GM12878 (cell line): ENCODE measurements around the gene ANO2. TPM values are rescaled to one million over a fixed set of nuclear protein-coding genes. Genes with fewer than 3 reads are reported as not detected.

Experiments
- ATAC-seq: fragments of 200-7000 bp; cut with Tn5 transposase; 3 replicates; pipeline ENCODE4 v1.9.1; 2020; ENCODE audit warnings: mild to moderate bottlenecking, moderate library complexity
- BruUV-seq: library from RNA; stranded (reverse); fragments of 400-500 nt; replicated peaks from 2 replicates; lab custom pipeline; 2021; lab: Mats Ljungman, UMichigan
- CTCF ChIA-PET: fragments of 300-600 bp; sonication (Branson Sonifier 250); formaldehyde crosslinking; extraction: SDS; loops from one replicate; lab custom pipeline; 2021; ENCODE audit warnings: inconsistent platforms; lab: Yijun Ruan, JAX
- POLR2A ChIA-PET: fragments of 350-600 bp; formaldehyde crosslinking; extraction: SDS; loops from one replicate; lab custom pipeline; 2021; ENCODE audit warnings: inconsistent platforms; lab: Charles Lee
- RAD21 ChIA-PET: fragments of 300-600 bp; sonication (Branson Sonifier 250); formaldehyde crosslinking; loops from one replicate; lab custom pipeline; 2023; ENCODE audit warnings: antibody characterized with exemption; ENCODE audit not compliant: unreplicated experiment; lab: Charles Lee
- SMC1A ChIA-PET: fragments of 300-600 bp; sonication (Branson Sonifier 250); formaldehyde crosslinking; loops from one replicate; lab custom pipeline; 2023; ENCODE audit not compliant: unreplicated experiment, uncharacterized antibody; lab: Charles Lee
- DNase-seq: peaks from one replicate; pipeline ENCODE4 v3.0.0-alpha.2; 2011; ENCODE audit warnings: low read depth, low spot score
- FAIRE-seq: peaks from 3 replicates; lab custom pipeline; 2011; peaks lifted over from hg19 to GRCh38; lab: Jason Lieb, UNC
- H2AFZ ChIP-seq: 2 replicates; pipeline ENCODE4 v1.6.0; 2011; ENCODE audit warnings: low read depth, low read length, control low read depth; ENCODE audit not compliant: control insufficient read depth
- H3K27ac ChIP-seq: 2 replicates; pipeline ENCODE4 v1.5.1; 2011; ENCODE audit warnings: control low read depth; ENCODE audit not compliant: control insufficient read depth, insufficient read depth
- H3K27me3 ChIP-seq, 2 experiments: replicated peaks in 1 of 2; 2 replicates each; pipeline versions ENCODE4 v1.6.0 to v1.6.1; 2011; ENCODE audit warnings: low read length in 1 of 2; ENCODE audit not compliant: control insufficient read depth in 2 of 2, insufficient read depth in 2 of 2
- H3K36me3 ChIP-seq, 2 experiments: 2 replicates each; pipeline ENCODE4 v1.5.1; 2011; ENCODE audit warnings: low read length in 1 of 2; ENCODE audit not compliant: control insufficient read depth in 2 of 2, insufficient read depth in 2 of 2
- H3K4me1 ChIP-seq: 2 replicates; pipeline ENCODE4 v1.6.1; 2011; ENCODE audit warnings: mild to moderate bottlenecking, low read length, moderate library complexity, mixed read lengths; ENCODE audit not compliant: control insufficient read depth, insufficient read depth
- H3K4me2 ChIP-seq: 2 replicates; pipeline ENCODE4 v1.6.0; 2011; ENCODE audit warnings: control low read depth; ENCODE audit not compliant: control insufficient read depth, insufficient read depth
- H3K4me3 ChIP-seq: fragments of 200-600 bp; sonication (generic); 2 replicates; pipeline ENCODE4 v1.5.1; 2016
- H3K79me2 ChIP-seq: 2 replicates; pipeline ENCODE4 v1.6.0; 2011; ENCODE audit warnings: low read length; ENCODE audit not compliant: control insufficient read depth, insufficient read depth
- H3K9ac ChIP-seq: 2 replicates; pipeline ENCODE4 v1.8.0; 2011; ENCODE audit warnings: low read length, control low read depth, mixed read lengths; ENCODE audit not compliant: control insufficient read depth, insufficient read depth
- H3K9me3 ChIP-seq: replicated peaks from 3 replicates; pipeline ENCODE4 v1.5.1; 2011; ENCODE audit warnings: mild to moderate bottlenecking, low read length; ENCODE audit not compliant: control insufficient read depth, insufficient read depth
- H4K20me1 ChIP-seq: 2 replicates; pipeline ENCODE4 v1.6.0; 2011; ENCODE audit not compliant: control insufficient read depth, insufficient read depth
- ATF2 ChIP-seq: IDR thresholded peaks from 2 replicates; pipeline ENCODE4 v1.6.1; 2012; ENCODE audit warnings: low read length, inconsistent platforms
- RFX5 ChIP-seq: IDR thresholded peaks from 2 replicates; pipeline ENCODE4 v1.6.1; 2011; ENCODE audit warnings: low read depth, low read length, improper control_type of control experiment
- TARDBP ChIP-seq: IDR thresholded peaks from 2 replicates; pipeline ENCODE4 v1.6.1; 2016; ENCODE audit warnings: borderline replicate concordance
- WGBS: methylation state at CpG from one replicate; pipeline ENCODE4 v1.1.6; 2016; ENCODE audit warnings: low lambda C conversion rate; ENCODE audit not compliant: insufficient replicate concordance, insufficient coverage; ENCODE audit errors: missing lambda C conversion rate; 5-methylcytosine and 5-hydroxymethylcytosine counted together
- in situ Hi-C: fragments of 300-500 bp; cut with MboI; formaldehyde crosslinking; loops from 9 replicates; pipeline ENCODE4 v1.14.3; 2018; ENCODE audit warnings: mixed read lengths
- intact Hi-C: fragments of 100-400 bp; cut with micrococcal nuclease; formaldehyde crosslinking; loops from one replicate; pipeline ENCODE4 v1.14.2; 2022; ENCODE audit not compliant: unreplicated experiment
- polyA plus RNA-seq, 11 experiments: library from polyadenylated mRNA; depleted of rRNA in 4 of 11; unstranded in 6 of 11; stranded (reverse) in 5 of 11; fragments of >200 nt; fragmentation: Nextera tagmentation in 4 of 11; fragmentation: Illumina TruSeq in 1 of 11; extraction: Ambion mirVana in 4 of 11; extraction: Trizol in 1 of 11; gene quantifications; 1 replicate in 1 of 11; 2 replicates in 10 of 11; pipeline versions ENCODE4 v1.2.1 to v1.2.3, GENCODE V29; 2011 to 2016; ENCODE audit warnings: inconsistent platforms in 2 of 11, missing spikeins in 2 of 11, low read depth in 1 of 11
- total RNA-seq, 4 experiments: library from RNA; depleted of rRNA in 3 of 4; stranded (reverse); fragments of >200 nt in 3 of 4; fragmentation: Illumina TruSeq in 1 of 4; extraction: Trizol in 1 of 4; gene quantifications; 2 replicates each; pipeline versions ENCODE4 v1.2.1 to v1.2.3, GENCODE V29; 2013 to 2021
- TF ChIP-seq, protein P1 (sequence below): fragments of 150-350 bp; IDR thresholded peaks from 2 replicates; pipeline ENCODE4 v1.6.1; 2016; ENCODE audit warnings: low read depth, low read length

Gene ANO2
- total and polyA plus RNA-seq, 10 of the 15 experiments (the other 5 are each of a cell fraction or from before 2014, with no cell fraction given) = not detected

- TF ChIP-seq TARDBP = no peak
Measured at GRCh38 chr12:5900076-5900475, 45.0 kb downstream of the ANO2 start (continued).

DNA sequence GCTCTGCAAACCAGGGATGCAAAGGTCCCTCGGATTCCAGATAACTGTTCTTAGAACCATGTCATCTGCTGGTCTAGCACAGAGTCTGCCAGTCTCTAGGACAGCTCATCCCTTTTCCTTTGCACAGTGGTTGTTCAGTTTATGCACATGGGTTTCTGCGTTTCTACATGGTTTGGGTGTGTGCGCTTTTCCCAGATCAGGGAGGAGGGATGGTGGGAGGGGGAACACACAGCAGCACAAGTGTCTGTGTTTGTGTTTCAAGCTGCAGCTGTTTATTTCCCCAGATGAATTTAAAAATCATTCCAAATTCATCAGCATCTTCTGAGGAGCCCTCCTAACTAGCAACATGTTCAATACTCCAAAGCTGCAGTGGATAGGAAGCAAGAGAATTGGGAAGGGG is 45.4 kb downstream of the ANO2 start:
- no peak for FAIRE-seq
- no peak overlapping the region for H3K9ac ChIP-seq
- TF ChIP-seq, protein P1, sequence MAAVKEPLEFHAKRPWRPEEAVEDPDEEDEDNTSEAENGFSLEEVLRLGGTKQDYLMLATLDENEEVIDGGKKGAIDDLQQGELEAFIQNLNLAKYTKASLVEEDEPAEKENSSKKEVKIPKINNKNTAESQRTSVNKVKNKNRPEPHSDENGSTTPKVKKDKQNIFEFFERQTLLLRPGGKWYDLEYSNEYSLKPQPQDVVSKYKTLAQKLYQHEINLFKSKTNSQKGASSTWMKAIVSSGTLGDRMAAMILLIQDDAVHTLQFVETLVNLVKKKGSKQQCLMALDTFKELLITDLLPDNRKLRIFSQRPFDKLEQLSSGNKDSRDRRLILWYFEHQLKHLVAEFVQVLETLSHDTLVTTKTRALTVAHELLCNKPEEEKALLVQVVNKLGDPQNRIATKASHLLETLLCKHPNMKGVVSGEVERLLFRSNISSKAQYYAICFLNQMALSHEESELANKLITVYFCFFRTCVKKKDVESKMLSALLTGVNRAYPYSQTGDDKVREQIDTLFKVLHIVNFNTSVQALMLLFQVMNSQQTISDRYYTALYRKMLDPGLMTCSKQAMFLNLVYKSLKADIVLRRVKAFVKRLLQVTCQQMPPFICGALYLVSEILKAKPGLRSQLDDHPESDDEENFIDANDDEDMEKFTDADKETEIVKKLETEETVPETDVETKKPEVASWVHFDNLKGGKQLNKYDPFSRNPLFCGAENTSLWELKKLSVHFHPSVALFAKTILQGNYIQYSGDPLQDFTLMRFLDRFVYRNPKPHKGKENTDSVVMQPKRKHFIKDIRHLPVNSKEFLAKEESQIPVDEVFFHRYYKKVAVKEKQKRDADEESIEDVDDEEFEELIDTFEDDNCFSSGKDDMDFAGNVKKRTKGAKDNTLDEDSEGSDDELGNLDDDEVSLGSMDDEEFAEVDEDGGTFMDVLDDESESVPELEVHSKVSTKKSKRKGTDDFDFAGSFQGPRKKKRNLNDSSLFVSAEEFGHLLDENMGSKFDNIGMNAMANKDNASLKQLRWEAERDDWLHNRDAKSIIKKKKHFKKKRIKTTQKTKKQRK = no peak
- TF ChIP-seq ATF2 (no peak), RFX5 (no peak)
- TF ChIP-seq, all 136 proteins: peak for 0
- peaks cover 0 to 3% of the 10 kb centered on the region in 2 experiments; a peak in 1 of 4 replicates for H3K27me3 ChIP-seq
- H2AFZ ChIP-seq = no peak overlapping the region
- H3K36me3 ChIP-seq = no peaks in the 10 kb centered on the region
- no peak overlapping the region for H3K4me3 ChIP-seq
- no peaks in the 10 kb centered on the region for H3K4me1 ChIP-seq
- no peak for DNase-seq
- ChIA-PET CTCF (interaction anchor here (1.4 kb wide), 1 partner anchor 10 kb away, joined by 3 read pairs; no protein-coding TSS in a partner anchor), RAD21 (no interaction called here), SMC1A (no interaction called here), POLR2A (no interaction called here)
- intact Hi-C loops (no loop called here), in situ Hi-C loops (no loop called here)
- no peaks in the 10 kb centered on the region for H4K20me1 ChIP-seq
- 11% methylated on average over 3 of the region's 3 CpGs for WGBS
- H3K27ac ChIP-seq = no peak overlapping the region
- H3K9me3 ChIP-seq = no peaks in the 10 kb centered on the region
- H3K79me2 ChIP-seq = no peaks in the 10 kb centered on the region
- ATAC-seq = no peak
- no TSS peak for BruUV-seq
- no peak overlapping the region for H3K4me2 ChIP-seq
